HG02571 (cell line): ENCODE measurements around the gene NDUFA1.
"Not testable (repeated sequence)": the region's sequence is repeated elsewhere in the genome, so short reads cannot be mapped to it uniquely, and the experiment has no call there.

Experiments
- ATAC-seq: cut with Tn5 transposase; IDR thresholded peaks from one replicate; pipeline ENCODE4 v1.9.1; 2021; ENCODE audit warnings: mild to moderate bottlenecking, moderate library complexity; ENCODE audit not compliant: unreplicated experiment

NDUFA1 gene

GRCh38 chrX:119899125-119899524, 27.5 kb downstream of the NDUFA1 start:
- ATAC-seq: no peak

DNA sequence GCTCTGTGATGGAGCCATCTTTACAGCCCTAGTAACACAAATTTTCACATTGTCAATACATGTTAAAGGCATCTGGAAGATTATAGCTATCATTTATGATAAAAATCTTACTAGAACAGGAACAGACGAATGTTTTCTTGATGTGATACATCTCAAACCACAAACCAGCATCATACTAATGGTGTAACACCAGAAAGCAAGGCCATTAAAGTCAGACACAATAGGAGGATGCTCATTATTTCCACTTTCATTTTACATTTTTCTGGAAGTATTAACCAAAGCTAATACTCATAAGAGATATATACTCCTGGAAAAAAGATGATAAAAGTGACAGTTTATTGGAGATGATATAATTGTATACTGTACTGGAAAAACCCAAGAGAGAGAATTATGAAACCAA, 29.3 kb downstream of the NDUFA1 start:
- ATAC-seq: no peak

GRCh38 chrX:119916310-119916709, 44.7 kb downstream of the NDUFA1 start:
- no peak for ATAC-seq

- ATAC-seq: no peak
Observed at GRCh38 chrX:119917877-119918276, 46.2 kb downstream of the NDUFA1 start.

- no peak for ATAC-seq
Observed at GRCh38 chrX:119919835-119920585, 48.4 kb downstream of the NDUFA1 start.

DNA sequence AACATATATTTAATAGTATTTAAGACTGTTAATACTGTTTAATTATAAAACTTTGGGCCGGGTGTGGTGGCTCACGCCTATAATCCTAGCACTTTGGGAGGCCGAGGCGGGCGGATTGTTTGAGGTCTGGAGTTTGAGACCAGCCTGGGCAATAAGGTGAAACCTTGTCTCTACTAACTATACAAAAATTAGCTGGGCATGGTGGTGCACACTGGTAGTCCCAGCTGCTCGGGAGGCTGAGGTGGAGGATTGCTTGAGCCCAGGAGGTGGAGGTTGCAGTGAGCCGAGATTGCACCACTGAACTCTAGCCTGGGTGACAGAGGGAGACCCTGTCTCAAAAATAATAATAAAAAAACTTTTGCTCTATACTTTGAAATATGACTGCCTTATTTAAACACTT, 50.8 kb downstream of the NDUFA1 start:
- ATAC-seq: not testable (repeated sequence)
